Stimulated activated CD4-positive, alpha-beta T cell treated with anti-CD3 and anti-CD28 coated beads, Interleukin-15, amount 100 ng/mL, for 1 hour (primary cell): ENCODE data around the gene HAUS6.
"Not testable (repeated sequence)": the region's sequence is repeated elsewhere in the genome, so short reads cannot be mapped to it uniquely, and the experiment has no call there.

Source experiments
- DNase-seq, 2 donors: peaks; one replicate each; pipeline ENCODE4 v3.0.0-alpha.2; 2020; ENCODE audit warnings: low read depth in 1 of 2, low spot score in 1 of 2

Gene HAUS6

GRCh38 chr9:19117039-19117716 is 14.5 kb upstream of the HAUS6 start:
- DNase-seq: no peak

- DNase-seq: no peak
Measured at GRCh38 chr9:19116107-19116790, 13.5 kb upstream of the HAUS6 start.

- no peak for DNase-seq
Measured at GRCh38 chr9:19114680-19115270, 12.1 kb upstream of the HAUS6 start.

- no peak for DNase-seq
Measured at GRCh38 chr9:19113964-19114679, 11.4 kb upstream of the HAUS6 start.

GRCh38 chr9:19113064-19113611 is 10.4 kb upstream of the HAUS6 start:
- DNase-seq: not testable (repeated sequence)

GRCh38 chr9:19108038-19108437 is 5.3 kb upstream of the HAUS6 start:
- no peak for DNase-seq

- DNase-seq: no peak
Measured at GRCh38 chr9:19104515-19105282, 2.0 kb upstream of the HAUS6 start.

GRCh38 chr9:19102181-19102630 is 498 bp downstream of the HAUS6 start:
- no peak for DNase-seq

- no peak for DNase-seq
Measured at GRCh38 chr9:19101203-19101602, 1.5 kb downstream of the HAUS6 start.

- DNase-seq: not testable (repeated sequence)
Measured at GRCh38 chr9:19097431-19097830, 5.3 kb downstream of the HAUS6 start.

GRCh38 chr9:19087106-19088000 is 15.4 kb downstream of the HAUS6 start:
- no peak for DNase-seq

- no peak for DNase-seq
Measured at GRCh38 chr9:19085295-19085694, 17.4 kb downstream of the HAUS6 start.

- no peak for DNase-seq
Measured at GRCh38 chr9:19074836-19075235, 27.9 kb downstream of the HAUS6 start.

- DNase-seq: no peak
Measured at GRCh38 chr9:19074229-19074628, 28.5 kb downstream of the HAUS6 start.

GRCh38 chr9:19057033-19057432 is 45.7 kb downstream of the HAUS6 start:
- no peak for DNase-seq

- DNase-seq: no peak
Measured at GRCh38 chr9:19050637-19051591, 51.8 kb downstream of the HAUS6 start.

GRCh38 chr9:19049917-19050636 is 52.6 kb downstream of the HAUS6 start:
- no peak for DNase-seq
